Coronary artery (tissue), 2 donors: ENCODE data around the gene LUC7L2.

ENCODE experiments used
- DNase-seq: peaks from one replicate; pipeline ENCODE4 v3.0.0-alpha.2; 2017; ENCODE audit warnings: low spot score
- H3K27ac ChIP-seq, 2 donors: fragments of 200-600 bp; sonication (generic); one replicate each; pipeline ENCODE4 v1.5.1; 2016 to 2019
- H3K4me3 ChIP-seq: fragments of 200-600 bp; sonication (generic); 2 replicates; pipeline ENCODE4 v1.5.1; 2016; ENCODE audit warnings: mild to moderate bottlenecking, moderate library complexity
- TF ChIP-seq, protein P1 (sequence below): fragments of 200-600 bp; sonication (generic); IDR thresholded peaks from one replicate; pipeline ENCODE4 v1.5.1; 2019; ENCODE audit warnings: antibody characterized with exemption

Gene LUC7L2

GRCh38 chr7:139430443-139430842 lies 70.7 kb downstream of the LUC7L2 start:
- DNase-seq = no peak
- Histone ChIP-seq H3K27ac (peak overlapping the region; percentile 47 to 83), H3K4me3 (no peak overlapping the region)
- TF ChIP-seq, protein P1, sequence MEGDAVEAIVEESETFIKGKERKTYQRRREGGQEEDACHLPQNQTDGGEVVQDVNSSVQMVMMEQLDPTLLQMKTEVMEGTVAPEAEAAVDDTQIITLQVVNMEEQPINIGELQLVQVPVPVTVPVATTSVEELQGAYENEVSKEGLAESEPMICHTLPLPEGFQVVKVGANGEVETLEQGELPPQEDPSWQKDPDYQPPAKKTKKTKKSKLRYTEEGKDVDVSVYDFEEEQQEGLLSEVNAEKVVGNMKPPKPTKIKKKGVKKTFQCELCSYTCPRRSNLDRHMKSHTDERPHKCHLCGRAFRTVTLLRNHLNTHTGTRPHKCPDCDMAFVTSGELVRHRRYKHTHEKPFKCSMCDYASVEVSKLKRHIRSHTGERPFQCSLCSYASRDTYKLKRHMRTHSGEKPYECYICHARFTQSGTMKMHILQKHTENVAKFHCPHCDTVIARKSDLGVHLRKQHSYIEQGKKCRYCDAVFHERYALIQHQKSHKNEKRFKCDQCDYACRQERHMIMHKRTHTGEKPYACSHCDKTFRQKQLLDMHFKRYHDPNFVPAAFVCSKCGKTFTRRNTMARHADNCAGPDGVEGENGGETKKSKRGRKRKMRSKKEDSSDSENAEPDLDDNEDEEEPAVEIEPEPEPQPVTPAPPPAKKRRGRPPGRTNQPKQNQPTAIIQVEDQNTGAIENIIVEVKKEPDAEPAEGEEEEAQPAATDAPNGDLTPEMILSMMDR = no peak

DNA sequence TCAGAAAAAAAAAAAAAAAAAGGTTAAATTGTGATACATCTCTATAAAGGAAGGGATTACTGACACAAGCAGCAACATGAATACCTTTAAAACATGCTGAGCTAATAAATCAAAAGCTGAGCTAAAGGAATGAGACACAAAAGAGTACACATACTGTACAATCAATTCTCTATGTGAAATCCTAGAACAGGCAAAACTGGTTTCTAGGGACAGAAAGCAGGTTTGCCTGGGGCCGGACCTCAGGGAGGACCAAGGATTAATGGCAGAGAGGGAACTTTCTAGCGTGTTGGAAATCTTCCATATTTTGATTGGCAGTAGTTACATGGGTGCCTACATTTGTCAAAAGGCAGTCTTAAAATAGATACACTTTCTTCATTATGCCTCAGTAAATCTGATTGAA lies 71.3 kb downstream of the LUC7L2 start:
- no peak for DNase-seq
- TF ChIP-seq, protein P1 = no peak
- Histone ChIP-seq H3K4me3 (no peak overlapping the region), H3K27ac (peak overlapping the region; percentile 83 to 91)

DNA sequence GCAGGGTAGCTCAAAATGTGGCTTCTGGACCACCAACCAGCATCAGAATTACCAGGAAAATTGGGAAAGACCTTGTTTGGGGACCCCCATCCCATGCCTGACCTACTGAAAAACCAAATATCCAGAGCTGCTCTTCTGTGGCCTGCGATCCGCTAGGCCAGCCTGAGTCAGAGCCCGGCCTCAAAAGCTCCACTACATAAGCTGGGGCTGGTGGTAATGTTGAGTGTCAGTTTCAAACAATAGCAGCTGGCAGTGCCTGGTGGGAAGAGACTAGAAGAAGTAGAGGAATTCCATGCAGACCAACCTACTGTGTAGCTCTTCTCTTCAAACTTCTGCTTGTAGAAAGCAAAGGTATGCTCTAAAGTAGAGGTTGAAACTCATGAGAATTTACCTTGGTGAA lies 71.8 kb downstream of the LUC7L2 start:
- peak overlapping the region; percentile 83 to 91 for H3K27ac ChIP-seq
- H3K4me3 ChIP-seq = no peak overlapping the region
- no peak for DNase-seq
- TF ChIP-seq, protein P1 = no peak

GRCh38 chr7:139436806-139437205 lies 77.1 kb downstream of the LUC7L2 start:
- no peak for DNase-seq
- no peak overlapping the region for H3K27ac ChIP-seq
- TF ChIP-seq, protein P1 = no peak
- no peak overlapping the region for H3K4me3 ChIP-seq

DNA sequence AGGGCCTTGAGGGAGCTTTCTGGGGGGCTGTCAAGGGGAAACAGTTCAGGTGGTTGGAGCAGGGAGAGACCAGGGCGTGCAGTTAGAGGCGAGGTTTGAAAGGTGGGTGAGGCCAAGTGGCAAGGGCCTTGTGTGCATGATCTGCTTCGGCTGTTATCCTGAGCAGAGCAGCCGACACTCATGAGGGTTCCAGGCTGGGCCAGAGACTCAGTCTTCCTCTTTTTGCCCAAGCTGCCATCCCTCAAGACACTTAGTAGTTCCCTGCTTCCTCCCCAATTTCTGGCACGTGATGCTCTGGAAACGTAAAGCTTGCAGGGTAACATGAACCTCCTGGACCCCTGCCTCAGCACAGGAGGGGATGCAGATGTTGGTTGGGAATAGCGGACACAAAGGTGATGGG lies 79.7 kb downstream of the LUC7L2 start:
- no peak for DNase-seq
- H3K27ac ChIP-seq = no peak overlapping the region
- TF ChIP-seq, protein P1 = no peak
- H3K4me3 ChIP-seq = no peak overlapping the region

- Histone ChIP-seq H3K4me3 (no peak overlapping the region), H3K27ac (no peak overlapping the region)
- DNase-seq = no peak
- TF ChIP-seq, protein P1 = no peak
Measured at GRCh38 chr7:139441961-139442360, 82.3 kb downstream of the LUC7L2 start.

DNA sequence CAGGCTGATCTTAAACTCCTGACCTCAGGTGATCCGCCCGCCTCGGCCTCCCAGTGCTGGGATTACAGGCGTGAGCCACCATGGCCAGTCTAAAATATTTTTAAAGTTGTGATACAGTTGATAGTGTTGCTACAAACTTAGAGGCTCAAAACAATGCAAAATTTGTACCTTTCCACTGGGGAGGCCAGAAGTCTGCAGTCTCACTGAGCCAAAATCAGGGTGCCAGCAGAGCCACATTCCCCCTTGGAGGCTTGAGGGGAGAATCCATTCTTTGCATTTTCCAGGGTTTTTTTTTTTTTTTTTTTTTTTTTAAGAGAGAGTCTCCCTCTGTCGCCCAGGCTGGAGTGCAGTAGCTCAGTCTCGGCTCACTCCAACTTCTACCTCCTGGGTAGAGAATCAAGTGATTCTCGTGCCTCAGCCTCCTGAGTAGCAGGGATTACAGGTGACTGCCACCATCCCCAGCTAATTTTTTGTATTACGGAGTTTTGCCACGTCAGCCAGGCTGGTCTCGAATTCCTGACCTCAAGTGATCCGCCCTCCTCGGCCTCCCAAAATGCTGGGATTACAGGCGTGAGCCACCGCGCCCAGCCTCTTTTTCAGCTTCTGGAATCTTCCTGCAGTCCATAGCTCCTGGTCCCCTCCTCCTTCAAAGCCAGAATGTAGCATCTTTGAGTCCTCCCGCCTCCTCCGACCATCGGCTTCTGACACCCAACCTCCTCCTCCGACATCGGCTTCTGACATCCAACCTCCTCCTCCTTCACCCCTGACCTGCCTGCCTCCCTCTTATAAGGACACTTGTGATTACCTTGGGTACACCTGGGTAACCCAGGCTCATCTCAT lies 86.6 kb downstream of the LUC7L2 start:
- Histone ChIP-seq H3K4me3 (no peak overlapping the region), H3K27ac (no peak overlapping the region)
- no peak for DNase-seq
- TF ChIP-seq, protein P1 = no peak
